Ishikawa (cell line): ENCODE measurements around the gene FOXP1.

ENCODE experiments used
- CEBPB ChIP-seq: IDR thresholded peaks from 2 replicates; pipeline ENCODE4 v1.6.1; 2012
- CREB1 ChIP-seq: IDR thresholded peaks from 2 replicates; pipeline ENCODE4 v1.6.1; 2012; ENCODE audit warnings: low read depth
- EGR1 ChIP-seq: IDR thresholded peaks from 2 replicates; pipeline ENCODE4 v1.6.1; 2012
- EP300 ChIP-seq: IDR thresholded peaks from 2 replicates; pipeline ENCODE4 v1.6.1; 2012; ENCODE audit warnings: borderline replicate concordance
- FOXM1 ChIP-seq: IDR thresholded peaks from 2 replicates; pipeline ENCODE4 v1.6.1; 2012; ENCODE audit warnings: low read depth, borderline replicate concordance
- NFIC ChIP-seq: IDR thresholded peaks from 2 replicates; pipeline ENCODE4 v1.6.1; 2012
- RAD21 ChIP-seq: IDR thresholded peaks from 2 replicates; pipeline ENCODE4 v1.6.1; 2012; ENCODE audit warnings: low read depth
- TAF1 ChIP-seq: IDR thresholded peaks from 2 replicates; pipeline ENCODE4 v1.6.1; 2012; ENCODE audit warnings: low read depth, mild to moderate bottlenecking
- TCF12 ChIP-seq: IDR thresholded peaks from 2 replicates; pipeline ENCODE4 v1.6.1; 2012; ENCODE audit warnings: low read depth
- TEAD4 ChIP-seq: IDR thresholded peaks from 2 replicates; pipeline ENCODE4 v1.6.1; 2012
- YY1 ChIP-seq: IDR thresholded peaks from 2 replicates; pipeline ENCODE4 v1.6.1; 2012; ENCODE audit warnings: low read depth
- ZBTB7A ChIP-seq: IDR thresholded peaks from 2 replicates; pipeline ENCODE4 v1.6.1; 2012; ENCODE audit warnings: low read depth
- TF ChIP-seq, protein P1 (sequence below): IDR thresholded peaks from 2 replicates; pipeline ENCODE4 v1.6.1; 2012
- TF ChIP-seq, protein P2 (sequence below): IDR thresholded peaks from 2 replicates; pipeline ENCODE4 v1.6.1; 2012
- TF ChIP-seq, protein P3 (sequence below): IDR thresholded peaks from 2 replicates; pipeline ENCODE4 v1.6.1; 2012; ENCODE audit warnings: low read depth, mild to moderate bottlenecking

FOXP1 gene

DNA sequence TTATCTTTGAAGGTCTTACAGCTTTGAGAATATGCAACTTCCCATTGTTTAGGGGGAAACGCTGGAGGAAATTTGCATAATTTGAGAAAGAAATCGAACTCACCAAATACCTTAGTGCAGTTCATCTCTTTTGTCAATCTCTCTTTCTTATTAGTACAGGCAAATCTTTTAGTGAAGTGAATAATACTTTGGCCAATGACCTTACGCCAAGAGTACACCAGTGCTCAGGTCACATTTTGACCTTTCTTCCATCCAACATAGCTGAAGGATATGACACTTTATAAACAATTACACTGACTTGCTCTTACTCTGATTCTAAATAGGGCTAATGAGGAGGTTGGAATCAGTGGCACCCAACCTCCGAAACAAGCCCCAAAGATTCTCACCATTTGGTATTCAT is 494.8 kb downstream of the FOXP1 start:
- no peak for TF ChIP-seq FOXM1
- TF ChIP-seq CEBPB = no peak
- TF ChIP-seq TEAD4 = no peak
- no peak for TF ChIP-seq EGR1
- TF ChIP-seq YY1 = no peak
- no peak for TF ChIP-seq ZBTB7A
- no peak for TF ChIP-seq TCF12
- no peak for TF ChIP-seq CREB1
- TF ChIP-seq EP300 = no peak
- TF ChIP-seq, protein P1, sequence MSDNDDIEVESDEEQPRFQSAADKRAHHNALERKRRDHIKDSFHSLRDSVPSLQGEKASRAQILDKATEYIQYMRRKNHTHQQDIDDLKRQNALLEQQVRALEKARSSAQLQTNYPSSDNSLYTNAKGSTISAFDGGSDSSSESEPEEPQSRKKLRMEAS = no peak
- TF ChIP-seq RAD21 = no peak
- TF ChIP-seq, protein P2, sequence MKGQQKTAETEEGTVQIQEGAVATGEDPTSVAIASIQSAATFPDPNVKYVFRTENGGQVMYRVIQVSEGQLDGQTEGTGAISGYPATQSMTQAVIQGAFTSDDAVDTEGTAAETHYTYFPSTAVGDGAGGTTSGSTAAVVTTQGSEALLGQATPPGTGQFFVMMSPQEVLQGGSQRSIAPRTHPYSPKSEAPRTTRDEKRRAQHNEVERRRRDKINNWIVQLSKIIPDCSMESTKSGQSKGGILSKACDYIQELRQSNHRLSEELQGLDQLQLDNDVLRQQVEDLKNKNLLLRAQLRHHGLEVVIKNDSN = no peak
- TF ChIP-seq, protein P3, sequence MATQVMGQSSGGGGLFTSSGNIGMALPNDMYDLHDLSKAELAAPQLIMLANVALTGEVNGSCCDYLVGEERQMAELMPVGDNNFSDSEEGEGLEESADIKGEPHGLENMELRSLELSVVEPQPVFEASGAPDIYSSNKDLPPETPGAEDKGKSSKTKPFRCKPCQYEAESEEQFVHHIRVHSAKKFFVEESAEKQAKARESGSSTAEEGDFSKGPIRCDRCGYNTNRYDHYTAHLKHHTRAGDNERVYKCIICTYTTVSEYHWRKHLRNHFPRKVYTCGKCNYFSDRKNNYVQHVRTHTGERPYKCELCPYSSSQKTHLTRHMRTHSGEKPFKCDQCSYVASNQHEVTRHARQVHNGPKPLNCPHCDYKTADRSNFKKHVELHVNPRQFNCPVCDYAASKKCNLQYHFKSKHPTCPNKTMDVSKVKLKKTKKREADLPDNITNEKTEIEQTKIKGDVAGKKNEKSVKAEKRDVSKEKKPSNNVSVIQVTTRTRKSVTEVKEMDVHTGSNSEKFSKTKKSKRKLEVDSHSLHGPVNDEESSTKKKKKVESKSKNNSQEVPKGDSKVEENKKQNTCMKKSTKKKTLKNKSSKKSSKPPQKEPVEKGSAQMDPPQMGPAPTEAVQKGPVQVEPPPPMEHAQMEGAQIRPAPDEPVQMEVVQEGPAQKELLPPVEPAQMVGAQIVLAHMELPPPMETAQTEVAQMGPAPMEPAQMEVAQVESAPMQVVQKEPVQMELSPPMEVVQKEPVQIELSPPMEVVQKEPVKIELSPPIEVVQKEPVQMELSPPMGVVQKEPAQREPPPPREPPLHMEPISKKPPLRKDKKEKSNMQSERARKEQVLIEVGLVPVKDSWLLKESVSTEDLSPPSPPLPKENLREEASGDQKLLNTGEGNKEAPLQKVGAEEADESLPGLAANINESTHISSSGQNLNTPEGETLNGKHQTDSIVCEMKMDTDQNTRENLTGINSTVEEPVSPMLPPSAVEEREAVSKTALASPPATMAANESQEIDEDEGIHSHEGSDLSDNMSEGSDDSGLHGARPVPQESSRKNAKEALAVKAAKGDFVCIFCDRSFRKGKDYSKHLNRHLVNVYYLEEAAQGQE = no peak

DNA sequence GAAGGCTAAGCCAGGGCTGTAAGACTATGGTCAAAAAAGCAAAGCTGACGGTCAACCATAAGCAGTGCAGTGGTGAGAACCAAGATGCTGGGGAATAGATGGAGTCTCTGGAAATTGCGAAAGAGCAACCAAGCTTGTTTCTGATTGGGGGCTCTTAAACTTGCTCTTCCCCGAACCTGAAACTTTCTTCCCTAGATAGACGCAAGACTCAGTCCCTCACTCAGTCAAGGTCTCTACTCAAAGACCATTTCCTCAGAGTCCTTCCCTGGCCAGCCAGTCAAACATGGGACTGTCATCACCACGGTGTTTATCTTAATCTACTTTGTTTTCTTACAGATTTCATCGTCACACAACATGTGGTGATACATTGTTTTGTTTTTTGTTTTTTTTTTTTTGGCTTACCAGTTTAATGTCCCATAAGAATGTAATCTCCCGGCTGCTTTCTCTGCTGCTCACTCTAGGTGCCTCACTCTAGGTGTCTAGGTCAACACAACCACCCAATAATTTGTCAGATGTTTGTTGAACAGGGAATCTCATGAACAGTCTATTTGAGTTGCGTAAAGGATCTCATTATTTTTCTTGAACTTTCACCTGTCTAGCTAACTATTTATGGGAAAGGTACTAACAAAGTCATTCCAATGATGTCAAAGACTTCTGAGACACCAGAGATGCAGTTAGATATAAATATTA is 495.4 kb downstream of the FOXP1 start:
- TF ChIP-seq RAD21 (no peak), TEAD4 (no peak), EGR1 (no peak), EP300 (no peak), NFIC (no peak), CREB1 (no peak), CEBPB (no peak)
- TF ChIP-seq, protein P1 = no peak

DNA sequence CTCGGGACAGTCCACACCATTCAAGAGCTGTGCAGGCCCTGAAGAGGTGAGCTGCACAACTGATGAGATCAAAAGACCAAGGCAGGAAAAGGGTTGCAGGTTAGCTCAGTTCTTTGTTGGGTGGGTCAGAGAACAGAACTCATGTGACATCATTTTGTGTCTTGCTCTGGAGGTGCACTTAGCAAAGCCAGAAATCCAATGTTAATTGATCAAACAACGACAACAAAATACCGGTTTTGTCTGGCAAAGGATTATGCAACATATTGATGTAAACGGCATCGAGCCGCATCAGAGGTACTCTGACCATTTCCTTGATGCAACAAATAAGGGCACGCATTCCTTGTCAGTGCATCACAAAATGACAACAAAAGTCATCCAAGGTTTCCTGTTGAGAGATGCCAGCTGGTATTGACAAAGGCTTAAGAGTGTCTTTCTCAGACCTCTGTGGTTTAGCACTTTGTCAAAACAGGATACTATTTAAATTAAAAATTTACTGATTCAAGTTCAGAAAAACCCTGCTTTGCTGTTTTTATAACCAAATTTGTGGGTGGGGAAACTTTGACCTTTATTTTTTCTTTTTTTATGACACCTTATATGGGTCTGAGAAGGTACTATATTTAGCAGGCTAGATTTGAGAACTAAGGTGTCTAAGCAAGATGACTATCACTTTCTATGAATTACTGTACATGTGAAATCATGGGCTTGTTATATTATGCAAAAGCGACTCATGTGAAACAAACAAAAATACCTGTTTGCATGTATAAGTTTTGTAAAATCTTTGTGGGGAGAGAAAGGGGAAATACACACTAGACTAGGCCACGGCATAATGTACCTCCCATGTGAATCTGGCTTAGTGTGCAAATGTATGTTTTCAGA is 496.1 kb downstream of the FOXP1 start:
- TF ChIP-seq CREB1 = no peak
- TF ChIP-seq TEAD4 = no peak
- TF ChIP-seq YY1 = no peak
- TF ChIP-seq, protein P2 = no peak
- no peak for TF ChIP-seq RAD21
- TF ChIP-seq FOXM1 = no peak
- no peak for TF ChIP-seq CEBPB
- TF ChIP-seq ZBTB7A = no peak
- no peak for TF ChIP-seq EGR1
- TF ChIP-seq, protein P3 = no peak
- TF ChIP-seq, protein P1 = no peak
- no peak for TF ChIP-seq EP300
- no peak for TF ChIP-seq NFIC
- no peak for TF ChIP-seq TCF12
- TF ChIP-seq TAF1 = no peak

DNA sequence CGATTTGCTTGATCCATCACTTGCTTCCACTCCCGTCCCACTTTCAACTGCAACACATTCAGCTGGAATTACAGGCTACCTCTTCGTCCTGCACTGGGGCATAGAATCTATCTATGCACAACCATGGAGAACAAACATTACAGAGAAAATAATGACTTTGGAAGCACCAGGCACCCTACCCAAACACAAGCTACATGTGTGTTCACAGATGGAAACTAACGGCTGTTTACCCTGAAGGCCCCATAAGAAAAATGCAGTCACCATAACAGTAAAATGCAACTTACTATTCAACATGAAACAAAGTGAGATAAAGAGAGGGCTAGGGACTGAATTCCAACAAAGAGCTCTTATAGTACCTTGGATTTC is 496.8 kb downstream of the FOXP1 start:
- TF ChIP-seq, protein P1 = no peak

DNA sequence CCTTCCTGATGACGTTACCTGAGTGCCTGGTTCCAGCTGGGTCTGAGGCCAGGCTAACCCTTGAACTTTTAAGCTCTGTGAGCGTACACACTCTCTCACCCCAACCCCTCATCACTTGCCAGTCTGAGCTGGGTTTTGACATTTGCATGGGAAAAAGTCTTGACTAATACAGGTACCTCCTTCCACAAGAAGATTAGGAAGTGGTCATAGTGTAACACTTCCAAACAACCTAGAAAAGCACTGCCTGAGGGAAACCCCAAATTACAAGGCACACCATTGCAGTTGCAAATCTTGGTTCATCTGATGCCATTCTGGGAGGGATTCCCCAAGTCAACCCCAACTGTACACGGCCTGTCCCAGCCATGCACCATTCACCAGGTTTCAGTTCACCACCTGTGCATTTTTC is 499.8 kb downstream of the FOXP1 start:
- TF ChIP-seq NFIC (no peak), TEAD4 (no peak), TAF1 (no peak), ZBTB7A (no peak), EGR1 (no peak), TCF12 (no peak)
- TF ChIP-seq, protein P1 = no peak
- TF ChIP-seq, protein P3 = no peak
